HEK293T (cell line): ENCODE data around the gene MN1.

ENCODE experiments used
- CTCF ChIA-PET: fragments of 350-600 bp; formaldehyde crosslinking; extraction: SDS; loops from one replicate; lab custom pipeline; 2021; ENCODE audit warnings: antibody characterized with exemption, inconsistent platforms; lab: Yijun Ruan, JAX
- POLR2A ChIA-PET: fragments of 350-600 bp; formaldehyde crosslinking; extraction: SDS; loops from one replicate; lab custom pipeline; 2020; ENCODE audit warnings: antibody characterized with exemption, inconsistent platforms; lab: Yijun Ruan, JAX
- DNase-seq: peaks from one replicate; pipeline ENCODE4 v3.0.0; 2012; ENCODE audit warnings: mixed read lengths; ENCODE audit errors: extremely low spot score
- ARNT ChIP-seq: fragments of 450-650 bp; IDR thresholded peaks from 2 replicates; pipeline ENCODE4 v1.6.1; 2017; ENCODE audit warnings: mild to moderate bottlenecking
- BHLHE40 ChIP-seq: fragments of 450-650 bp; IDR thresholded peaks from 2 replicates; pipeline ENCODE4 v1.6.1; 2016; ENCODE audit warnings: mild to moderate bottlenecking, moderate library complexity, borderline replicate concordance
- CTBP1 ChIP-seq: fragments of 450-650 bp; IDR thresholded peaks from 2 replicates; pipeline ENCODE4 v1.6.1; 2016; ENCODE audit warnings: borderline replicate concordance
- ELF4 ChIP-seq: fragments of 450-650 bp; IDR thresholded peaks from 2 replicates; pipeline ENCODE4 v1.6.1; 2017; ENCODE audit warnings: antibody characterized with exemption
- FOXA1 ChIP-seq: fragments of 450-650 bp; IDR thresholded peaks from 2 replicates; pipeline ENCODE4 v1.6.1; 2016; ENCODE audit warnings: mild to moderate bottlenecking
- FOXK2 ChIP-seq: fragments of 450-650 bp; IDR thresholded peaks from 2 replicates; pipeline ENCODE4 v1.6.1; 2016; ENCODE audit warnings: mild to moderate bottlenecking
- FOXM1 ChIP-seq: fragments of 450-650 bp; IDR thresholded peaks from 2 replicates; pipeline ENCODE4 v1.6.1; 2017; ENCODE audit warnings: mild to moderate bottlenecking, borderline replicate concordance
- HDGF ChIP-seq: fragments of 450-650 bp; IDR thresholded peaks from 2 replicates; pipeline ENCODE4 v1.6.1; 2017; ENCODE audit warnings: antibody characterized with exemption, borderline replicate concordance
- L3MBTL2 ChIP-seq: fragments of 450-650 bp; conservative IDR thresholded peaks from 2 replicates; pipeline ENCODE4 v1.6.1; 2016; ENCODE audit warnings: mild to moderate bottlenecking
- LEF1 ChIP-seq: fragments of 450-650 bp; IDR thresholded peaks from 2 replicates; pipeline ENCODE4 v1.6.1; 2017; ENCODE audit warnings: mild to moderate bottlenecking, borderline replicate concordance
- NFRKB ChIP-seq: fragments of 450-650 bp; IDR thresholded peaks from 2 replicates; pipeline ENCODE4 v1.6.1; 2016; ENCODE audit warnings: mild to moderate bottlenecking, moderate library complexity
- SP1 ChIP-seq: fragments of 450-650 bp; IDR thresholded peaks from 2 replicates; pipeline ENCODE4 v1.6.1; 2017
- SUZ12 ChIP-seq: fragments of 450-650 bp; IDR thresholded peaks from 2 replicates; pipeline ENCODE4 v1.6.1; 2016; ENCODE audit warnings: mild to moderate bottlenecking
- TARDBP ChIP-seq: fragments of 450-650 bp; IDR thresholded peaks from 2 replicates; pipeline ENCODE4 v1.6.1; 2016
- ZNF384 ChIP-seq: fragments of 450-650 bp; IDR thresholded peaks from 2 replicates; pipeline ENCODE4 v1.6.1; 2016
- TF ChIP-seq, protein P1 (sequence below): fragments of 450-650 bp; IDR thresholded peaks from 2 replicates; pipeline ENCODE4 v1.6.1; 2016

MN1 gene

DNA sequence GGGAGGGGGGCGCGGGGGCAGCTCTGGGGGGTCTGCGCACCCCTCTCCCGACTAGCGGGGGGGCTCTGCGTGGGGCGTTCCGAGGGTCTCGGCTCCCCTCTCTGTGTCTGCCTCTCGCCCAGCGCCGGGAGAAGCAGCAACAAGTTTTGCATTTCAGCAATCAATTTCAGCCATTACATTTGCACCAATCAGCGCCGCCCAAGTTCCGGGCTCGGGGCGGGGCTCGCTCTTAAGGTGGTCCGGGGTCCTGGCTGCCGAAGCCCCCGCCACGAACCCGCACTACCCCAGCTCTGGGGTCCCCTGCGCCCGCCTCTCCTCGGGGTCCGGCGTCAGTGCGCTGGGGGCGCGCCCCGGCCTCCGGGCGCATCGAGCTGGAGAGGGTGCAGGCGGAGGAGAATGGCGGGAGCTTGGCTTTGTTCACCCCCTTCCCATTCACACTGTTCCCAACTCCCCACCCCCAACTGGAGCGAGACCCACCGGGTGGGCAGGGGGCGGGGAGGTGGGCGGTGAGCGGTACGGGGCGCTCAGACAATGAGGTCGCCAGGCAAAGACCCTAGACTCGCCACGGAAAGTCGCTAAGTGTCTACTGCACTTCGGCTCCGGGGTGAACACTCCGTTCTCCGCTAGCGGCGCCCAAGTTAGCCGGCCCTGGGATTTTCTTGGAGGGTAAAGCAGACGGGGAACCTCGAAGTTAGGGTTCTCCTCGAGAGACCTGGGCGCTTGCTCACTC is at the start of gene MN1:
Gene MN1 (minus strand): TSS at position 141 of the 730 bp plus-strand sequence. CDS start 1,213 bp downstream, outside the sequence.
- ChIA-PET POLR2A (interaction anchor here (0.9 kb wide), 1 partner anchor 10 kb away, joined by 3 read pairs; no protein-coding TSS in a partner anchor), CTCF (interaction anchor here (0.5 kb wide), 1 partner anchor 119 kb away, joined by 3 read pairs; no protein-coding TSS in a partner anchor)
- DNase-seq: peak; percentile 77
- TF ChIP-seq BHLHE40 (no peak), SUZ12 (no peak), SP1 (no peak), ZNF384 (no peak), FOXM1 (peak; percentile 51; the same call in 1 of the 2 replicates), L3MBTL2 (peak; percentile 96)
- TF ChIP-seq, protein P1, sequence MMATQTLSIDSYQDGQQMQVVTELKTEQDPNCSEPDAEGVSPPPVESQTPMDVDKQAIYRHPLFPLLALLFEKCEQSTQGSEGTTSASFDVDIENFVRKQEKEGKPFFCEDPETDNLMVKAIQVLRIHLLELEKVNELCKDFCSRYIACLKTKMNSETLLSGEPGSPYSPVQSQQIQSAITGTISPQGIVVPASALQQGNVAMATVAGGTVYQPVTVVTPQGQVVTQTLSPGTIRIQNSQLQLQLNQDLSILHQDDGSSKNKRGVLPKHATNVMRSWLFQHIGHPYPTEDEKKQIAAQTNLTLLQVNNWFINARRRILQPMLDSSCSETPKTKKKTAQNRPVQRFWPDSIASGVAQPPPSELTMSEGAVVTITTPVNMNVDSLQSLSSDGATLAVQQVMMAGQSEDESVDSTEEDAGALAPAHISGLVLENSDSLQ: no peak

DNA sequence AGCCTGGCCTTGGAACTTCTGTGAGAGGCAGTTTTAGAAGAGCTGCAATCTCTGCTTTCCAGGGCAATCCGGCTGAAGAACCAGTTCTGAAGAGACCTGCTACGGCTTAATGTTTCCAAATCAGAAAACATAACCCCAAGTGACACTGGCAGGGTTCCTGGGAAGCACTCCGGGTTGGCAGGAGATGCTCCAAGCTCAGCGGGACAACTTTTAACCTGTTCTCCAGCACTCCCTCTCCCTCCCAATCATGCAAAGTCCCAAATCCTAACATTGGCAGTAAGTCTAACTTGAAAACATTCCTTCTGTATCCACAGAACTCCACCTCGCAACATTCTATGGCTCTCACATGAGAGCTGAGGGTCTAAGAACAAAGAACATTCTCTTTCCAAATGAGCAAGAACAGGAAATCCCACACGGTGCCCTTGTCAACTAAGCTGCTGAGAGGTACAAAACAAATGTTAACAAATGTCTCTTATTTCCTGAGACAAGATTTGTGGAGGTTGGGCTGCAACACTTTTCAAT is 48.5 kb upstream of the MN1 start:
- CTCF ChIA-PET: no interaction called here
- TF ChIP-seq ELF4 (no peak), FOXA1 (no peak), CTBP1 (no peak), FOXM1 (no peak), BHLHE40 (no peak), SP1 (no peak)
- POLR2A ChIA-PET: no interaction called here
- DNase-seq: no peak

DNA sequence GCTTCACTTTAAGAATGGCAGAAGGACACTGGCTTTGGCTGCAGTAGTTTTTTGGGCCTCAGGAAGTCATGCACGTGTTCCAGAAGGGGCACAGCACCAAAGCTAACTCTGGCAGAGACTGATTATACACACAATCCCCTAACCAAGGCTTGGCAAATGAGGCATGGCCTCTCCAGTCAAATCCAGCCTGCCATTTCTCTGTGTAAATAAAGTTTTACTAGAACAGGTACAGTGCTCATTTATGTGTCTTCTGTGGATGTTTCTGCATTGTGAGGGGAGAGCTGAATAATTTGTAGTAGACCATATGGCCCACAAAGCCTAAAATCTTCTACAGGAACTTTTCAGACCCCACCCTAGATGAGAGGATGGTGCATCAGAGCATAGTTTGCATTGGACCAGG is 46.4 kb upstream of the MN1 start:
- CTCF ChIA-PET: no interaction called here
- no peak for DNase-seq
- TF ChIP-seq CTBP1: no peak
- TF ChIP-seq ARNT: no peak
- no peak for TF ChIP-seq LEF1
- no peak for TF ChIP-seq FOXA1
- no peak for TF ChIP-seq FOXK2
- no peak for TF ChIP-seq FOXM1
- POLR2A ChIA-PET: no interaction called here

DNA sequence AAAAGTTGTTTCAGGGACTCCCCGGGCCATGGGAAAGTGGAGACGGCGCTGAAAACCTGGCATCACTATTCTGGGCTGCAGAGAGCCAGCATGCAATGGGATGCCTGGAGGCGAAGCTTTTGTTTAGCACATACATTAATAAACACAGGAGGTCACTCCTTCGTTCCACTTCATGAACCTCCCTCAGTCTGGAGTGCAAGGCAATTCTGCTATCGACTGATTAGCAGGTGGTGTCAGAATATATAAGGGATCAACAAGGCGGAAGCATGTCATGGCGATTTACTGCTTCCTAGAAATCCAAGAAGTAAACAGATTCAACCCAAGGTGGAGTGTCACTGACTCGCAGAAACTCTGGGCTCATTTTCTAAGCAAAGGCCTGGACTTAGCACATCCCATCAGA is 45.4 kb upstream of the MN1 start:
- POLR2A ChIA-PET: no interaction called here

DNA sequence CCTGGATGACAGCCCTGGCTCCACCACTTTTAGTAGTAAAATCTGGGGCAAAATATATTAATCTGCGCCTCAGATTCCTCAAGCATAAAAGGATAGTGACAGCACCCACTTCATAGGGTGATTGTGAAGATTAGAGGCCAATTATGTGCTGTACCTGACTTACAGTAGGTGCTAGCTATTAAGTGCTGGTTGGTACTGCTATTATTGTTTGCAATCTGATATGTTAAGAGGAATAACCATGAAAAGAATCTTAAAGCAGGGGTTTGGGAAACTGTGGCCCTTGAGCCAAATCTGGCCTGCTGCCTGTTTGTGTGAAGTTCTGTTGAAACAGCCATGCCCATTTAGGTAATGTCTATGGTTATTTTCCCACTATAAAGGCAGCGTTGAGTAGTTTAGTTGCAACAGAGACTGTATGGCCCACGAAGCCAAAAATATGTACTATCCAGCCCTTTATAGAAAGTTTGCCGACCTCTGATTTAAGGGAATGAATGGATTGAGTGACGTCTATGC is 44.7 kb upstream of the MN1 start:
- DNase-seq: no peak
- TF ChIP-seq SUZ12 (no peak), HDGF (no peak), ELF4 (no peak), NFRKB (no peak), ZNF384 (no peak), SP1 (no peak), BHLHE40 (no peak), L3MBTL2 (no peak), FOXA1 (no peak), CTBP1 (no peak)
- TF ChIP-seq, protein P1: no peak
- POLR2A ChIA-PET: no interaction called here
- CTCF ChIA-PET: no interaction called here

More for the DNA sequence above, 45.4 kb upstream of the MN1 start:
- TF ChIP-seq, protein P1: no peak
- no peak for TF ChIP-seq BHLHE40
- no peak for TF ChIP-seq SP1
- no peak for TF ChIP-seq L3MBTL2
- no peak for TF ChIP-seq ELF4
- no peak for TF ChIP-seq ARNT
- TF ChIP-seq ZNF384: no peak
- no peak for TF ChIP-seq FOXM1
- no peak for TF ChIP-seq NFRKB
- TF ChIP-seq LEF1: no peak
- no peak for TF ChIP-seq SUZ12
- TF ChIP-seq TARDBP: no peak
- no peak for TF ChIP-seq CTBP1
- no peak for TF ChIP-seq FOXA1
- CTCF ChIA-PET: no interaction called here
- no peak for DNase-seq

DNA sequence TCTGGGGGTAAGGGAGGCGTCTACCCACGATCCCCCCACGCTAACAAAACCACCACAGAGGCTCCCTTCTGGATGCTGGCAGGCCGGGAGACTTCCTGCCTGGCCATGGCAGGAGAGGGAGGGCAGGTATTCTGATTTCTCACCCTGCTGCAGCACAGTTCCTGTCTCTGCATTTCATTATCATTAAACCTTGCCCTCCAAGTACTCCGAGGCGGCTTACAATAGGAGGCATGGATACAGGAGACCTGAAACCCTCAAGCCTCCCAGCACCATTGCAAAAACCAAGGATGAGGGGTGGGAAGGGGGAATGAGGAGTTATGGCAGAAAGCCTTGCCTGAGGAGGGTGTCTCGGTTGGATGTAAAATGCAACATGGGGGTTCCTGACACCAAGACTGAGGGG is 44.1 kb upstream of the MN1 start:
- ChIA-PET CTCF (no interaction called here), POLR2A (no interaction called here)
- DNase-seq: no peak
- TF ChIP-seq FOXK2 (no peak), NFRKB (no peak), ZNF384 (no peak), ARNT (no peak), FOXA1 (no peak), TARDBP (no peak), FOXM1 (no peak), CTBP1 (no peak), LEF1 (no peak)
